Vagina (tissue), 2 donors: ENCODE data around the gene OGT.

ENCODE experiments used
- CTCF ChIP-seq, 3 experiments: fragments of 450-650 bp in 2 of 3; fragments of 200-600 bp in 1 of 3; sonication (generic) in 1 of 3; IDR thresholded peaks; one replicate each; pipeline ENCODE4 v1.5.1; 2017 to 2019; ENCODE audit warnings: antibody characterized with exemption in 3 of 3, mild to moderate bottlenecking in 2 of 3, moderate library complexity in 2 of 3
- POLR2A ChIP-seq, 2 donors: fragments of 450-650 bp; IDR thresholded peaks; one replicate each; pipeline ENCODE4 v1.6.1; 2017; ENCODE audit warnings: antibody characterized with exemption in 2 of 2, mild to moderate bottlenecking in 2 of 2, moderate library complexity in 2 of 2
- POLR2AphosphoS5 ChIP-seq, 2 donors: sonication (generic); formaldehyde crosslinking; IDR thresholded peaks; one replicate each; pipeline ENCODE4 v1.9.0; 2017; ENCODE audit warnings: antibody characterized with exemption in 2 of 2, mild to moderate bottlenecking in 2 of 2, low read depth in 1 of 2; ENCODE audit not compliant: insufficient read depth in 1 of 2

GRCh38 chrX:71509289-71509688, 23.6 kb upstream of the OGT start:
- no peak for TF ChIP-seq CTCF (IDR thresholded peaks at IDR 0.05)
- TF ChIP-seq POLR2A (IDR thresholded peaks at IDR 0.05): no peak
- no peak for TF ChIP-seq POLR2AphosphoS5 (IDR thresholded peaks at IDR 0.05; ENCODE audit: insufficient read depth in 1 of 2, low read depth in 1 of 2)
